Epithelial cell of esophagus (primary cell): Measurements from ENCODE around the gene TUBA1C.
"Not testable (repeated sequence)": the region's sequence is repeated elsewhere in the genome, so short reads cannot be mapped to it uniquely, and the experiment has no call there.

Experiments
- DNase-seq: peaks from one replicate; pipeline ENCODE4 v3.0.0; 2010; ENCODE audit warnings: low read depth
- H3K4me3 ChIP-seq: 2 replicates; pipeline ENCODE4 v1.5.1; 2011; ENCODE audit warnings: mild to moderate bottlenecking, low read length, control low read depth
- TF ChIP-seq, protein P1 (sequence below): IDR thresholded peaks from 2 replicates; pipeline ENCODE4 v1.5.1; 2011; ENCODE audit warnings: low read depth, mild to moderate bottlenecking, low read length, control low read depth, inconsistent platforms; ENCODE audit not compliant: insufficient read depth; ENCODE audit errors: missing control alignments

Gene TUBA1C

GRCh38 chr12:49277466-49277865 lies 12.6 kb downstream of the TUBA1C start:
- H3K4me3 ChIP-seq = no peak overlapping the region
- TF ChIP-seq, protein P1, sequence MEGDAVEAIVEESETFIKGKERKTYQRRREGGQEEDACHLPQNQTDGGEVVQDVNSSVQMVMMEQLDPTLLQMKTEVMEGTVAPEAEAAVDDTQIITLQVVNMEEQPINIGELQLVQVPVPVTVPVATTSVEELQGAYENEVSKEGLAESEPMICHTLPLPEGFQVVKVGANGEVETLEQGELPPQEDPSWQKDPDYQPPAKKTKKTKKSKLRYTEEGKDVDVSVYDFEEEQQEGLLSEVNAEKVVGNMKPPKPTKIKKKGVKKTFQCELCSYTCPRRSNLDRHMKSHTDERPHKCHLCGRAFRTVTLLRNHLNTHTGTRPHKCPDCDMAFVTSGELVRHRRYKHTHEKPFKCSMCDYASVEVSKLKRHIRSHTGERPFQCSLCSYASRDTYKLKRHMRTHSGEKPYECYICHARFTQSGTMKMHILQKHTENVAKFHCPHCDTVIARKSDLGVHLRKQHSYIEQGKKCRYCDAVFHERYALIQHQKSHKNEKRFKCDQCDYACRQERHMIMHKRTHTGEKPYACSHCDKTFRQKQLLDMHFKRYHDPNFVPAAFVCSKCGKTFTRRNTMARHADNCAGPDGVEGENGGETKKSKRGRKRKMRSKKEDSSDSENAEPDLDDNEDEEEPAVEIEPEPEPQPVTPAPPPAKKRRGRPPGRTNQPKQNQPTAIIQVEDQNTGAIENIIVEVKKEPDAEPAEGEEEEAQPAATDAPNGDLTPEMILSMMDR = no peak

DNA sequence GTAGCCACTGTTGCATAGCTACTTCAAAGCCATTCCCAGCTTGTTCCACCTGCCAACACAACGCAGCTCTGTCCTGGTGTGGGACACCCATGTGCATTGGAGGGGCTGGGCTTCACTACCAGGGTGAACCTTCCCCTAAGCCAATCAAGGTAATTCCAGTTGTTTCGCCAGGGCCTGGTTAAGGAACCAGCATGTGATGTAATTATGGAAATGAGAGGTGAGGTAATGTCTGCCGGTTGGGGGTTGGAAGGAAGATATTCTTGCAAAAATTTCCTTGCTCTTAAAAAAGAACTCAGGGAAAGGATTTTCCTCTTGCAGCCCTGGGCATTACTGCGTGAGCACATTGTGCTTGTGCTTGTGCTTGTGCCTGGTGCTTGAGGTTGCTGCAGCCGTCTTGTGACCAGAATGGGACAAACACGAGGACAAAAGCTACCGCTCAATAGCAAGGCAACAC lies 14.9 kb downstream of the TUBA1C start:
- TF ChIP-seq, protein P1 = no peak
- no peak overlapping the region for H3K4me3 ChIP-seq
- DNase-seq = peak; percentile 65

More at GRCh38 chr12:49277466-49277865, 12.6 kb downstream of the TUBA1C start:
- no peak for DNase-seq

- H3K4me3 ChIP-seq, DNase-seq: not testable (repeated sequence)
These were observed 15.7 kb downstream of the TUBA1C start for GRCh38 chr12:49280545-49280944.

GRCh38 chr12:49282302-49282701 lies 17.4 kb downstream of the TUBA1C start:
- TF ChIP-seq, protein P1 = no peak
- H3K4me3 ChIP-seq = no peak overlapping the region
- no peak for DNase-seq

DNA sequence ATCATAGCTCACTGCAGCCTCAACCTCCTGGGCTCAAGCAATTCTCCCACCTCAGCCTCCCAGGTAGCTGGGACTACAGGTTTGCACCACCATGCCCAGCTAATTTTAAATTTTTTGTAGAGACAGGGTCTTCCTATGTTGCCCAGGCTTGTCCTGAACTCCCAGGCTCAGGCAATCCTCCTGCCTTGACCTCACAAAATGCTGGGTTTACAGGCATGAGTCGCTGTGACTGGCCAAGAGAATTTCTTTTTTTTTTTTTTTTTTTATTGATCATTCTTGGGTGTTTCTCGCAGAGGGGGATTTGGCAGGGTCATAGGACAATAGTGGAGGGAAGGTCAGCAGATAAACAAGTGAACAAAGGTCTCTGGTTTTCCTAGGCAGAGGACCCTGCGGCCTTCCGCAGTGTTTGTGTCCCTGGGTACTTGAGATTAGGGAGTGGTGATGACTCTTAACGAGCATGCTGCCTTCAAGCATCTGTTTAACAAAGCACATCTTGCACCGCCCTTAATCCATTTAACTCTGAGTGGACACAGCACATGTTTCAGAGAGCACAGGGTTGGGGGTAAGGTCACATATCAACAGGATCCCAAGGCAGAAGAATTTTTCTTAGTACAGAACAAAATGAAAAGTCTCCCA lies 18.0 kb downstream of the TUBA1C start:
- DNase-seq, H3K4me3 ChIP-seq: not testable (repeated sequence)

DNA sequence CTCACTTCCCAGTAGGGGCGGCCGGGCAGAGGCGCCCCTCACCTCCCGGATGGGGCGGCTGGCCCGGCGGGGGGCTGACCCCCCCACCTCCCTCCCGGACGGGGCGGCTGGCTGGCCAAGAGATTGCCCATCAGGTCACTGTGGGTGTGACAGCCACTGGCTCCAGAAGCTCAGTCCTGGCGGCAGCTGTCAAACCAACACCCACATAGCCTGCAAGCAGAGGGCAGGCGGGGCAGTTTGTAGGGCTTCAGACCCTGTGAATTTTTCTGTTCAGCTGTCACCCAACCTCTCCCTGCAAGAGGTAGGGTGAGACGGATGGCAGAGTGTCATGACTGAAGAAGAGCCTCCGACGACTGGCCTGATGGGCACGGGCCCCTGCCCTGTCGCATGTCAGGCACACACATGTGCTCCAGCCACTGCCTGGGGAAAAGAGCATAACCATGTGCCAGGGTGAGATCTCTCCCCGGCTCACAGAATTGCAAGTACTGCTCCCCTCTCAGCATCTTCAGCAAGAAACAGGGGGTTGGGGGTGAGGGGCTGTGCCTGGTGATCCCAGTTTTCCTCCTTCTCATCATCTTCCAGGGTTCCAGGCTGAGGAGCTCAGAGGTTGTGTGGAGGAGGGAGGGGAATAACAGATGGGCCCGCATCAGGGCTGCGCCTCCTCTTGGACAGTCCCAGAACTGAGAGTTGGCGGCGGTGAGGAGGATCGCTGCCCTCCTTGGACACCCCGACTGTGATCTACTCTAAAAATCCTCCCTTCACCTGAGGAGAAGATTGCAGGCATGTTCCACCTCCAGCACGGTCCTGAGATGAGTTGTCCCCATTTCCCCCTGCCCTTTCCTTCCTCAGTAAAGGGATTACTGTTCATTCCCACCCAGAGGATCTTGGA lies 18.9 kb downstream of the TUBA1C start:
- H3K4me3 ChIP-seq = no peak overlapping the region
- TF ChIP-seq, protein P1 = no peak
- DNase-seq = no peak

DNA sequence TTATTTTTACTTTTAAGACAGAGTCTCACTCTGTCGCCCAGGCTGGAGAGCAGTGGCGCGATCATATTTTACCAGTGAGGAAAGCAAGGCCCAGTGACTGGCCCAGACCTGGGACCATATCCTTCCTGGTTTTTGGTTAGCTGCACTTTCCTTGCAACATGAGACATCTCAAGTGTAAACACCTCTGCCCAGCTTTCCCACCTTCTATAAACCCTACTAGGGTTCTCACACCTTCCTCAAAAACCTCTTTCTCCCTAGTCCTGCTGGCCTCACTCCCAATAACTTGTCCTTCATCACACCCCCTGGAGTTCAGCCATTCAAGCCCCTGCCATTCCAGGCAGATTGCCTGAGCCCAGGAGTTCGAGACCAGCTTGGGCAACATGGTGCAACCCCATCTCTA lies 19.8 kb downstream of the TUBA1C start:
- TF ChIP-seq, protein P1 = no peak
- no peak overlapping the region for H3K4me3 ChIP-seq
- DNase-seq = no peak

DNA sequence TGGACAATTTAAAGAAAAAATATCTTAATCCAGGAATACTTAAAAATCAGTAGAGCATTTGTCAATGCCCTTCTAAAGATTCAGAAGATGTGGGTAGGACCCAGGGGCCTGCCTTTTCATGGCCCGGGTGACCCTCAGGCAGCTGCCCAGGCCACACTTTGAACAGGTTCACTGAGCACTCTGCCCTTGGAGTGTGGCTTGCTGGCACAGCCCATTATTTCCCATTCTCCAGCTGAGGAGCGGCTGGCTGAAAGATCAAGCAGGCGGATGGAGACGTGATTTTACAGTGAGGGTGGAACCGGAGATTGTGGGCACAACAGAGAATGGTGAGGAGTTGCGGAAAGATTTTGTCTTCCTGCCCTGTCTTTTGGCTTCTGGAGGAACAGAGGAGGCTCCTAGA lies 23.0 kb downstream of the TUBA1C start:
- H3K4me3 ChIP-seq = no peak overlapping the region
- no peak for DNase-seq
- TF ChIP-seq, protein P1 = no peak
